Placental epithelial cell (primary cell): ENCODE measurements around the gene HSFX2. TPM values are rescaled to one million over a fixed set of nuclear protein-coding genes. Genes with fewer than 3 reads are reported as not detected.

Experiments used
- total RNA-seq: library from RNA; depleted of rRNA; stranded (reverse); fragments of >200 nt; gene quantifications from 2 replicates; pipeline ENCODE4 v1.2.3, GENCODE V29; 2012

The HSFX2 gene
- not detected in 2 replicates for total RNA-seq

GRCh38 chrX:149595214-149595613 lies at the start of gene HSFX2:
HSFX2 (minus strand) TSS chrX:149595314; CDS start chrX:149594700, 614 bp downstream.

DNA sequence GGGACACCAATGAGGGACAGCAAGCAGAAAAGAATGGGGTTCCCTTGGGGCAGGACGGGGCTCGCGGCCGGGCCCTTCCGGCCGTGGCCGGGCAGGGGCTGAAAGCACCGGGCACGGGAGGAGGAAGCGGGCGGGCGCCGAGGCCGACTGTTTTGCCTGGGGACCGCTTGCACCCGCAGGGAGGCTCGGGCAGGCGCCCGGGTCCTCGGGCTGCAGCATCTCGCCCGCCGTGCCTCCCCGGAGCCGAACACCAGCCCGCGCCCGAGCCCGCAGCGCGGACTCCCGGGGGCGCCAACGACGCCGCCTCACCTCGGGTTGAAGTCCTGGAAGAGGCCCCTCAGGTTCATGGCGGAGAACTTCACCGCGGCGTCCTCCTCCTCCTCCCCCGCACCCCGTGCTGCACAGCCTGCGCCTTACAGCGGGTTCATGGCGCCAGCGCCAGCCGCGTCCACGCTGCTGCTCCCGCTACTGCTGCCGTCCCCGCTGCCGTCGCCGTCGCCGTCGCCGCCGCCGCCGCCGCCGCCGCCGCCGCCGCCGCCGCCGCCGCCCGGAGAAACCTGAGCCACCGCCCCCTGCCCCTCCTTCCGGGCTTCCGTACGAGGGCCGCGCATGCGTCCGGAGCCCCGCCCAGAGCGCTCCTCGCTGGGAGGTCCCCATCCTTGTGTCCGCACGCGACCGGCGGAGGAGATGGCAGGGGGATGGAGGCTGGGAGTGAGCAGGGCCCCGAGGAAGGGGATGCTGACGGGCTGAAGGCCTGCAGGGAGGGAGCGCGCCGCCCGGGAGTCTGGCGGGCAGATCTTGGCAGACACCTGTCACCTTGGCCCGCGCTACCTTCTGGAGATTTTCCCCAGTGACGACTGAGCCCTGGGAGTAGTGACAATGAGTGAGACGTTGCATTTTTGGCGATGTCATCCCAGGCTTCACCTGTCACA lies 36.4 kb upstream of the HSFX2 start, which contains the start of gene TMEM185A:
Gene TMEM185A, minus strand, starts transcription at position 559 of the 932 bp plus-strand sequence. Its CDS starts 212 bp downstream, at position 347.

DNA sequence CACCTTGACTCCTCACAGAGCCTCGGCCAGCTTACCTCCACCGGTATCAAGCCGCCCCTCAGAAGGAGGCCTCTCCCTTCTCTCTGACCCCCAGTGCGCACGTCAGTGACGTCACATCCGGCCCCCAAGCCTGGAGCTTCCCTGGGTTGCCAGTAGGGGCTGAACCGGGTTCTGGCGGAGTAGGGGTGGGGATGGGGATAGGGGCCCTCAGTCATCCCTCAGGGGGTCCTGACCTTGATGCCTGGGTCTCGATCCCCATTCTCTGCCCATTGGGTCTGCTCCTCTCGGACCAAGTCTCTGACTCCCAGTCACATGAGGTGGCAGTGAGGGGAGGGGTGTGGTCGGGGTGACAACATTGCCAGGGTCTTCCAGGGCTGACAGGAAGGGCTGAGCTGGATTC lies 7.8 kb downstream of the HSFX2 start, which contains the start of gene MAGEA9B:
Gene MAGEA9B, minus strand, starts transcription at position 101 of the 400 bp plus-strand sequence. CDS start 4,280 bp downstream, outside the sequence.

GRCh38 chrX:149549701-149550100 lies 45.4 kb downstream of the HSFX2 start, which contains the start of gene HSFX3:
HSFX3 (minus strand) TSS chrX:149549924; CDS start chrX:149549852, 72 bp downstream.

Other genes with a start within 250 kb of the HSFX2 start
- gene IDS, start 90.0 kb downstream of the HSFX2 start, total RNA-seq, result 15.7 and 38.6 TPM in 2 replicates
- gene EOLA1, start 54.3 kb downstream of the HSFX2 start, total RNA-seq, result 15.7 and 20.5 TPM in 2 replicates
- not detected in 2 replicates for gene HSFX3, start 45.4 kb downstream of the HSFX2 start, total RNA-seq
- not detected in 2 replicates for gene MAGEA9B, start 7.9 kb downstream of the HSFX2 start, total RNA-seq
- 10.2 and 11.0 TPM in 2 replicates for gene TMEM185A, start 36.5 kb upstream of the HSFX2 start, total RNA-seq
- not detected in 2 replicates for gene MAGEA11, start 116.7 kb upstream of the HSFX2 start, total RNA-seq
- 0.39 and 0.43 TPM in 2 replicates for gene HSFX1, start 178.8 kb upstream of the HSFX2 start, total RNA-seq
- gene MAGEA9, start 186.6 kb upstream of the HSFX2 start, total RNA-seq, result not detected in 2 replicates